Ectodermal cell (in vitro differentiated cells): ENCODE measurements around the gene KCND2.
A peak's percentile ranks its signal among the peaks of the same experiment; 100 is the strongest.

Source experiments
- H3K27ac ChIP-seq: 2 replicates; pipeline ENCODE4 v1.7.0; 2013; ENCODE audit warnings: mild to moderate bottlenecking, low read depth, low read length; ENCODE audit not compliant: insufficient read depth, poor library complexity, severe bottlenecking
- H3K27me3 ChIP-seq: 2 replicates; pipeline ENCODE4 v1.7.0; 2013; ENCODE audit warnings: mild to moderate bottlenecking, low read length; ENCODE audit not compliant: insufficient read depth, control insufficient read depth, poor library complexity, severe bottlenecking
- H3K36me3 ChIP-seq: one replicate; pipeline ENCODE4 v1.7.0; 2013; ENCODE audit warnings: low read length; ENCODE audit not compliant: control insufficient read depth, insufficient read depth
- H3K4me1 ChIP-seq: one replicate; pipeline ENCODE4 v1.7.0; 2013; ENCODE audit warnings: low read length; ENCODE audit not compliant: control insufficient read depth, insufficient read depth
- H3K4me3 ChIP-seq: 2 replicates; pipeline ENCODE4 v1.7.0; 2013; ENCODE audit warnings: low read depth, low read length, control low read depth; ENCODE audit not compliant: insufficient read depth
- H3K9me3 ChIP-seq: 2 replicates; pipeline ENCODE4 v1.7.0; 2013; ENCODE audit warnings: mild to moderate bottlenecking, low read length, moderate library complexity; ENCODE audit not compliant: control insufficient read depth
- WGBS, 2 experiments: methylation state at CpG; one replicate each; pipeline ENCODE4 v1.1.7; 2013; ENCODE audit warnings: missing lambda C conversion rate in 2 of 2; 5-methylcytosine and 5-hydroxymethylcytosine counted together

Gene KCND2

DNA sequence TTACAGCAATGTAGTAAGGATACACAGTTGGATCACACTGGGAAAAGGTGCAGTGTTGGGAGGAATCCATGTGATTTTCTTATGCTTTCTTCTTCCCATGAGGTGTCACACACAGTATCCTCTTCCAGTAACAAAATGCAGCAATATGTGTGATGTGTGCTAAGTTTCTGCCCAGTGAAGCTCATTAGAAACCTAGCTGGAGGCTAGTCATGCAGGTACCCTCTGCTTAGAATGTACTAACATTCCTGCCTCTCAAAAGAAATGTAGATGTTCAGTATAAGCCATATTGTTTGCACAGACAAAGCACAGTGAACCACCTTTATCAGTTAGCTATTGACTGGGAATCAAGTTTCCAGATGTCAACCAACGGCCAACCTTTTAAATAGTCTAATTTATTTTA, 12.9 kb upstream of the KCND2 start:
- no peaks in the 10 kb centered on the region for H3K27me3 ChIP-seq
- H3K36me3 ChIP-seq: no peaks in the 10 kb centered on the region
- H3K4me1 ChIP-seq: no peaks in the 10 kb centered on the region
- WGBS, 2 experiments: no CpG with 5 or more reads among the region's 1 CpG
- H3K9me3 ChIP-seq: no peaks in the 10 kb centered on the region
- no peak overlapping the region for H3K27ac ChIP-seq
- no peak overlapping the region for H3K4me3 ChIP-seq

DNA sequence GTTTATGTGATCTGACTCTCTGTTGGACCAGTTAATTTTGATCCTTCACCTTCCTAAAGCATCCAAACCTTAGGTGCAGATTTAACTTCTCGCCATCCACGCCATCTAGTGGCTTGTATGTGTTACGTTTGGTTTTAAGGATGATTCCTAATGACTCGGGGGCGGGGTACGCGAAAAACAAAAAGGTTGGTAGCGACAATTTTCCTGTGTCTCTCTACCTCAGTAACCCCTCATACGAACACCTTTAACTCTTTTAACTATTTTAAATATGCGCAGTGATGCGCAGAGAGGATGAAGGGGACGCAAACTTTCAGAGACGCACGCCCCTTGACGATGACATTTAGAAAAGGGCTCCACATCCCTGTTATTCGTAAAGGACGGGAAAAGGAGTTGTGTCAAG, 714 bp upstream of the KCND2 start:
- Histone ChIP-seq H3K27ac (no peak overlapping the region), H3K27me3 (peaks cover 29% of the 10 kb centered on the region), H3K4me1 (no peaks in the 10 kb centered on the region), H3K4me3 (peak overlapping the region; percentile 65), H3K36me3 (no peaks in the 10 kb centered on the region), H3K9me3 (no peaks in the 10 kb centered on the region)
- 0% methylated on average over 13 to 14 of the region's 17 CpGs for WGBS, 2 experiments

DNA sequence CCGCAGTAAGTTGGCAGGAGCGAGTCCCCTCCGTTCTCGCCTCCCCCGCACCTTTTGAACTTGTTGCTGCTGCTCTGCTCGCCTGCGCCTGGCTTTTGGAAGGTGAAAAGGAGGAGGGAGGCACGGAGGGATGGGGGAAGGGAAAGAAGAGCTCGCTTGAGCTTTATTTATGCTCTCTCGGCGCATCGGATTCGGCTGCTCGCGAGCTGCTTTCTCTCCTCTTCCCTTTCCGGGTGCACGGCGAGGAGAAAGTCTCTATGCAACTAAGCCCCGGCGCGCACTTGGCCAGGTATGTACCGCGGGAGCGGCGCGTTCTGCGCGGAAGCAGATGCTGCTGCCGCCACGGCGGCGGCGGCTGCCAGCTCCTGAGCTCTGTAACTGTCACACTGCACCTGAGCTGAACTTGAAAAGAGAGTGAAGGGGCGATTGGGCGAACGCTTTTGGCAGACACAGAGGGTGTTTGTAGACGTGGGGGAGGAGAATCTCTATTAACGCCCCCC, 551 bp downstream of the KCND2 start:
- WGBS, 2 experiments: 0 to 1% methylated on average over 34 to 38 of the region's 38 CpGs

DNA sequence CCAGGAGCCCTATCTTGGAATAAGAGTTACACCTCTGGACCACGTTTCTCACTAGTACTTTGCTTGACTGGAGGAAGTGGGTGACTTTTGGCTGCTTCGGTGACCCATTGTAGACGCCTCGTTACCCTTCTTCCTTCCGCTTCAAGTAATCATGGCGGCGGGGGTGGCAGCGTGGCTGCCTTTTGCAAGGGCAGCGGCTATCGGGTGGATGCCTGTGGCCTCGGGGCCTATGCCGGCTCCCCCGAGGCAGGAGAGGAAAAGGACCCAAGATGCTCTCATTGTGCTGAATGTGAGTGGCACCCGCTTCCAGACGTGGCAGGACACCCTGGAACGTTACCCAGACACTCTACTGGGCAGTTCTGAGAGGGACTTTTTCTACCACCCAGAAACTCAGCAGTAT, 1.5 kb downstream of the KCND2 start:
- WGBS, 2 experiments: 94% methylated on average over 16 of the region's 16 CpGs

More for the DNA sequence above, 551 bp downstream of the KCND2 start:
- Histone ChIP-seq H3K27me3 (peaks cover 29% of the 10 kb centered on the region), H3K36me3 (no peaks in the 10 kb centered on the region), H3K9me3 (no peaks in the 10 kb centered on the region), H3K4me3 (peak overlapping the region; percentile 65), H3K4me1 (no peaks in the 10 kb centered on the region), H3K27ac (no peak overlapping the region)

DNA sequence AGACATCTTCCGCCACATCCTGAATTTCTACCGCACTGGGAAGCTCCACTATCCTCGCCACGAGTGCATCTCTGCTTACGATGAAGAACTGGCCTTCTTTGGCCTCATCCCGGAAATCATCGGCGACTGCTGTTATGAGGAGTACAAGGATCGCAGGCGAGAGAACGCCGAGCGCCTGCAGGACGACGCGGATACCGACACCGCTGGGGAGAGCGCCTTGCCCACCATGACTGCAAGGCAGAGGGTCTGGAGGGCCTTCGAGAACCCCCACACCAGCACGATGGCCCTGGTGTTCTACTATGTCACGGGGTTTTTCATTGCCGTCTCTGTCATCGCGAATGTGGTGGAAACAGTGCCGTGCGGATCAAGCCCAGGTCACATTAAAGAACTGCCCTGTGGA, 1.9 kb downstream of the KCND2 start:
- Histone ChIP-seq H3K27me3 (peaks cover 29% of the 10 kb centered on the region), H3K9me3 (no peaks in the 10 kb centered on the region), H3K4me1 (no peaks in the 10 kb centered on the region), H3K36me3 (no peaks in the 10 kb centered on the region), H3K27ac (no peak overlapping the region), H3K4me3 (no peak overlapping the region)
- 96% methylated on average over 27 of the region's 27 CpGs for WGBS, 2 experiments

More for the DNA sequence above, 1.5 kb downstream of the KCND2 start:
- H3K27me3 ChIP-seq: peaks cover 29% of the 10 kb centered on the region
- no peak overlapping the region for H3K4me3 ChIP-seq
- no peaks in the 10 kb centered on the region for H3K36me3 ChIP-seq
- no peak overlapping the region for H3K27ac ChIP-seq
- H3K9me3 ChIP-seq: no peaks in the 10 kb centered on the region
- H3K4me1 ChIP-seq: no peaks in the 10 kb centered on the region

DNA sequence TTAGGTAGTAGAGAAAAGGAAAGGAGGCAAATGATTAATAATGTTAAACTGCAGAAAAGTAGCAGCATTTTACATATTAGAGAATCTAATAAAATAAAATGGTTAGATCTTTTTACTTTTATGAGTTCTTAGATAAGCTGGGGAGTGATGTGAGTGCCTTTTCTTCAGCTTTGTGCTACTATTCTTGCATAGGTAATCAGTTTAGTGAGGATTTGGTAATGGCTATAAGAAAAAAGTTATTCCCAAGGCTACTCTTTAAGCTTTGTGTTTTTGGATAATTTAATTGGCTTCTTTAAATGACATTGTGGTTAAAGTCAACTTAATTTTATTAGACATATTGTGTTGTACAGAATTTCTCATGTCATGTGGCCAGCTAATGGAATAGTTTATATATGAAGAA, 3.7 kb downstream of the KCND2 start:
- no peak overlapping the region for H3K4me3 ChIP-seq
- H3K36me3 ChIP-seq: no peaks in the 10 kb centered on the region
- no peak overlapping the region for H3K27ac ChIP-seq
- no peaks in the 10 kb centered on the region for H3K9me3 ChIP-seq
- H3K27me3 ChIP-seq: peaks cover 29% of the 10 kb centered on the region
- no peaks in the 10 kb centered on the region for H3K4me1 ChIP-seq

DNA sequence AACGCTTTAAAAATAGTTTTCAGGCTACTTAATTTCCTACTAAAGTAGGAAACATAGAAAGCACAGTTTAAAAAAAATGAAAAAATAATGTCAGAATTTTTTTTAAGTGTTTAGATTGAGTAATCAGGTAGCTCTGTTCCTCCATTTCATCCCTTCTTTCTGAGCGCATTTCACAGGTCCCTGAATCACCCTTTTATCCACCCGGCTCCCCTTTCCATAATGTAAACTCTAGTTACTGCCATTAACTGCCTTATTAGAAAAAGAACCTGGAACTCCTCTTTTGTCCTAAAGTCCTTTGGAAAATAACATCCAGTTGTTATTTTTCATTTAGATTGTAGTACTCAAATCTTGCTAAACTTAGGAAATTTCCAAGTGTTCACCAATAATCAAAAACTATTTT, 5.8 kb downstream of the KCND2 start:
- Histone ChIP-seq H3K27me3 (peaks cover 14% of the 10 kb centered on the region), H3K27ac (no peak overlapping the region), H3K36me3 (no peaks in the 10 kb centered on the region), H3K9me3 (no peaks in the 10 kb centered on the region), H3K4me3 (no peak overlapping the region), H3K4me1 (no peaks in the 10 kb centered on the region)
- 84 to 93% methylated on average over 2 of the region's 3 CpGs for WGBS, 2 experiments

DNA sequence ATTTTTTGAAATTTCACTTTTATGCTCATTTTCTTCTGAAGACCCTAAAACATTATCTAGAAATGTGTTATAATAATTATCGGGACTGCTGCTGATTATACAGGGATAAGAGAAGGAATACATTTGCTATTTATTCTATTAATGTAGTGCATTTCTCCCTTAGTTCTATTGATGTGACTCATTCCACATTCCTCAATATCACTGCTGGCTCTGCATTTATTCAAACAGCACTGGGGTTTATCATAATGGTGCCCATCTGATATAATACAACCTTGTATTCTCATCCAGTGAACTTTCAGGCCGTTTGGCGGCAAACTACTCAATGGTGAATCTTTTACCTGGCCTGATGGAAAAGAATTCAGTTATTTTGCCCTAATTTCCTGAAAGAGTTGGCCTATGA, 7.8 kb downstream of the KCND2 start:
- Histone ChIP-seq H3K36me3 (no peaks in the 10 kb centered on the region), H3K4me3 (no peak overlapping the region), H3K27me3 (no peaks in the 10 kb centered on the region), H3K4me1 (no peaks in the 10 kb centered on the region), H3K27ac (no peak overlapping the region), H3K9me3 (no peaks in the 10 kb centered on the region)
- 89 to 92% methylated on average over 2 of the region's 3 CpGs for WGBS, 2 experiments

DNA sequence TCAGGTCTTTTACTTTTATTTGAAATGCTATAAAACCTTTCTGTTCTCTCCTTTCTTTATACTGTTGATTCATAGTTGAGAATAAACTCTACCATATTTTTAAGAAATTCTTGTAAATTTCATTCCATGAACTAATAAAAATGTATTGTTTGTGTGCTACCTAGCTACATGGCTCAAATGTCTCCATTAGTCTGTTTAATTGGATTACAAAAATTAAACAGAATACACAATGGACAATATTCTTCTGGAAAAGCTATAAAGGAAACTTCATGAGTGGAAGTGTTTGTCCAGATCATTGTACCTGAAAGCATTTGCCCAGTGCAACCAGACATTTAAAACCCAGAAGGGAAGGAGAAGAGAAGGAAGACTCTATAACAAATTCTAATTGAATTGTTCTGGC, 20.1 kb downstream of the KCND2 start:
- Histone ChIP-seq H3K36me3 (no peaks in the 10 kb centered on the region), H3K27me3 (no peaks in the 10 kb centered on the region), H3K4me3 (no peak overlapping the region), H3K27ac (no peak overlapping the region), H3K9me3 (no peaks in the 10 kb centered on the region), H3K4me1 (no peaks in the 10 kb centered on the region)

DNA sequence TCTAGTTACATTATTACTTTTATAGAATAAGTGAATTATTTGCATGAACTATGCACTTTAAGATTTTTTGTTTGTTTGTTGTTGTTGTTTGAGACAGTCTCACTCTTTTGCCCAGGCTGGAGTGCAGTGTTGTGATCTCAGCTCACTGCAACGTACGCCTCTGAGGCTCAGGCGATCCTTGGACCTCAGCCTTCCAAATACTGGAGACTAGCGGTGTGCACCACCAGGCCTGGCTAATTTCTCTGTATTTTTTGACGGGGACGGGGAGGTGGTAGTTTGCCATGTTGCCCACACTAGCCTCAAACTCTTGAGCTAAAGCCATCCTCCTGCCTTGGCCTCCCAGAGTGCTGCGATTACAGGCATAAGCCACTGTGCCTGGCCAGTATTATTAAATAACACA, 29.2 kb downstream of the KCND2 start:
- Histone ChIP-seq H3K27ac (no peak overlapping the region), H3K4me3 (no peak overlapping the region), H3K27me3 (no peaks in the 10 kb centered on the region), H3K4me1 (no peaks in the 10 kb centered on the region), H3K9me3 (no peaks in the 10 kb centered on the region), H3K36me3 (no peaks in the 10 kb centered on the region)
- WGBS, 2 experiments: 93% methylated on average over 7 of the region's 7 CpGs

DNA sequence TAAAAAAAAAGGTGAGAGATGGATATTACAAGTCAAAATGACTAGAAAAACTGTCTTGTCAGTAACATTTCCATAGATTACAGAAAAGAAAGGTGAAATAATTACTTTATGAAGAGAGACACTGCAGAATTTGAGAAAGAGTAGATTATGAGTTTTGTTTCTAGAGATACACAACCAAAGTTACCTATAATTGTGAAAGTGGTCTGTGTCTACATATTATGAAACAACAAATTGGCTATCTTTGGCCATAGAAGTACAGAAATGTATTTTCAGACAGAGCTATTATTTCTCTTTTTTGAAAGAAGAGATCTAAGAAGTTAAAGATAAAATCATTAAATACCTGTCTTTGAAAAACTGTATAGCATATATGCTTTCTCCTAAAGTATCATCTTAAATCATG, 30.1 kb downstream of the KCND2 start:
- no peaks in the 10 kb centered on the region for H3K4me1 ChIP-seq

More for the DNA sequence above, 30.1 kb downstream of the KCND2 start:
- no peaks in the 10 kb centered on the region for H3K27me3 ChIP-seq
- H3K9me3 ChIP-seq: no peaks in the 10 kb centered on the region
- H3K27ac ChIP-seq: no peak overlapping the region
- no peak overlapping the region for H3K4me3 ChIP-seq
- no peaks in the 10 kb centered on the region for H3K36me3 ChIP-seq
